Amniotic stem cell (primary cell): ENCODE measurements around the gene LDHB.
"Not testable (repeated sequence)": the region's sequence is repeated elsewhere in the genome, so short reads cannot be mapped to it uniquely, and the experiment has no call there.

Experiments used
- DNase-seq: peaks from one replicate; lab custom pipeline; 2025; lab: John Stamatoyannopoulos, UW

The LDHB gene

DNA sequence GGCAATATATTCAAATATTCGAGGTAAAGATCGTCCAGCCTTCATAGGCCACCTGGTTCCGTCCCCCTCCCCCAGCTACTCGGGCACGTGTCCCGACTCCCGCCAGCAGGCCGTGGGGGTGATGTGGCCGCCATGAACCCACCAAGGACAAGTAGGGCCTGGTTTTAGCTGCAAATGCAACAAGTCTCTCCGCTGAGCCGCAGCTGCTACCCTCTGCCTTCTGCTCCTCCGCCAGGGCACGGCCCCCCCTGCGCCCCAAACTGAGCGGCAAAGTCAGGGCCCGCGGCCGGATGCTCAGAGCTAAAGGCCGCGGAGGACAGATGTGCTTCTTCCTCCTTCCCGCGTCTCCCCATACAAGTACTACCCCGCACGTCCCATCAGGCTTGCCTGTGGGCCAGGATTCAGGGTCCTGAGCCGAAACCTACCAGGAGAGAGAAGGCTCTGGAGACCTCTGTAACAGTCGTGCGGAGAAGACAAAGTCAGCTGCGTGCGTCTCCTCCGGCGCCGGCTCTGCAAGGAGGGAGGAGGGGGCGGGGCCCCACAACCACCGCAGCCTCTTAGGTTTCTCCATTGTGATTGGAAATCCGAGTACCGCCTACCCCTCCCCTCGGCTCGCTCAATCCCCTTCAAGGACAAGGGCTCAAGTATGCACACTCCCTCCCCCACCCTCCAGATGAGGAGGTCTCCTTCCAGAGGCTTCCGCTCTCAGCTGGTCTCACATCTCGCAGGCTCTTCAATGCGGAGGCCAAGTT is at the start of gene LDHB:
Gene LDHB (minus strand): TSS at position 517 of the 752 bp plus-strand sequence. CDS start 3,171 bp downstream, outside the sequence.
- DNase-seq, result peak; percentile 95

DNA sequence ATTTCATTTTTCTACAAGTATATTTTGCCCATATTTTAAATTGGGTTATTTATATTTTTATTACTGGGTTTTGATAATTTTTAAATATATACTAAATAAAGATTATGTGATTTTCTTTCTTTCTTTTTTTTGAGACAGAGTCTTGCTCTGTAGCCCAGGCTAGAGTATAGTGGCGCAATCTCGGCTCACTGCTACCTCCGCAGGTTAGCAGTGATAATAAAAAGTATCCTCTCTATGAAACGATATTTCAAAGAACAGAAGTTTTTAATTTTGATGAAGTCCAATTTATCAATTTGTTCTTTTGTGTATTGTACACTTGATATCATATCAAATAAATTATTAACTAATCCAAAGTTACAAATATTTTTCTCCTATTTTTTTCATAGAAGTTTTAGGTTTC is 47.2 kb upstream of the LDHB start:
- no peak for DNase-seq

DNA sequence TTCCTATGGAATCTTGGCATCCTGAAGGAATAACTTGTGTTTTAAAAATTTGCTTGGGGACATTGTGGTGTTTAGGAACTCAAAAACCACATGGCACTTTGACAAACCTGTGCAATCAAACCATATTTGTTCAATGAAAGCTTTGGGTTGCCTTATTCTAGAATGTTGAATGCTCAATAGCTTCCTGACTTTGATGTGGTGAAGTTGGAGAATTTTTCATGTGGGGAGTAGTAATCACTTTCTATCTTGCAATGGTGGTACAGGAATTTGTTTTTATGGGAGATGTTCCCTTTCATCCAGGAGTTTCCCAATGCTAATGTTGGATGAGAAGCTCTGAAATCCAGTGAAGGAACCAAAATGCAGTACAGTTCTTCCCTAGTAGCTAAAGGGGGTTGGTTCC is 42.2 kb upstream of the LDHB start:
- DNase-seq, result no peak

DNA sequence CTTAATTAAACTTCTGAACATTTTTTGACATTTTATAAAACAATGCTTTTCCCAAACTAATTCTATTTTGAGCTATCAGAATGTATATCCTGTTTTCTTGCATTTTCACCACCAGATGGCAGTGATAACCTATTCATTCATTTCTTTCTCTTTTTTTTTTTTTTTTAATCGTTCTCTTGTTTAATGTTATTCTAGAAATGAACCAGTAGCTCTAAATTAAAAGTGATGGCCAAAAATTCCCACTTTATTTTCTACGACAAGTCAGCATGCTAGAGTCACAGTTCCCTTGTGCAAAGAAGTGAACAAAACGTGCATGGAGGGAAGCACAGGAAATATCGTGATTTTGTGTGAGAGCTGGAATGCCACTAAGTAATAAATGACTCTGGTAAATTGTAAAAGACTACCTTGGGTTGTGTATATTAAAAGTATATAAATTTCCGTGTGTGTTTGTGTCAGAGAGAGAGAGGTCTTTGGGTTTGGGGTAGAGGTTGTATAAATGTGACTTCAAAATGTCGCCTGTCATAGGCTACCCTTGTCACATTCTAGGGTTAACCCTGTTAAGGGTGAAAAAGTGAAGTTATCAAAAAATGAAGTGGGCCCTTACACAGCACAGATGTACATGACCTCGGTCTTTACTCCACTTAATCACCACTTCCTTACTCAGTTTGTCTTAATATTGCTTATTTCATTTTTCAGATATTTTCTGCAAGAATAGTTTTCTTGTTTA is 40.4 kb upstream of the LDHB start:
- DNase-seq, result peak; percentile 6

DNA sequence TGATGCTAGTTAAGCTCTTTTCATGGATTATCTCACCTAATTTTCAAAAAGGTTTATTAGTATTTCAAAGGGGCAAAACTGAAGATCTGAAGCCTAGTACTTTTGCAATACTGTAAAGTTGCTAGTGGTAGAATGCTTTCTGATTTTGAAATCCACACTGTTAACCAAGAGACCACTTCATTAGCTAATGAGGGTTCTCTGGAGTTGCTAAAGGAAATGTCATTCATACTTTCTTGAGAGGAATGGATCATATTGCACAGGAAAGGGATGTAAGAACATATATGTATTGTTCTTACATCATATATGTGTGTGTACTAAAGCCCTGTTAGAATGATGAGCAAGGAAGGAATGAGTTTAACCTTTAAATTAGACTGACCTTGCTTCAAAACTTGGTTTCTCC is 39.0 kb upstream of the LDHB start:
- no peak for DNase-seq

DNA sequence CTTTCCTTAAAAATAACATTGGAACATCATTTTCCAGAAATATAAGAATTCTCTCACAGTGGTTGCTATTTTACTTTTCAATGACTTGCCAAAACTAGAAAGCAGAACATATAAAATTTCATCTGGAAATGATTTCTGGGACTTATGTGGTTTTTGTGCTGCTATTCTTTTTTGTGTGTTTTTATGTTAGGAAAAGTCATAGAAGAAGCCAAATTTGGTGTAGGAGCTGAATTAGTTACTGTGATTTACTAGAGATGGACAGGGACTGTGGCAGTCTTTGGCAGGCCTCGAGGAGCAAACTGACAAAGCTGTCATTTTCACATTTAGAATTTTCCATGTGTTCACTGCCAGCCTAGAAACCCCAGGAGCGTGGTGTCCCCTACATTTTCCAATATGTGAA is 38.3 kb upstream of the LDHB start:
- DNase-seq, result no peak

DNA sequence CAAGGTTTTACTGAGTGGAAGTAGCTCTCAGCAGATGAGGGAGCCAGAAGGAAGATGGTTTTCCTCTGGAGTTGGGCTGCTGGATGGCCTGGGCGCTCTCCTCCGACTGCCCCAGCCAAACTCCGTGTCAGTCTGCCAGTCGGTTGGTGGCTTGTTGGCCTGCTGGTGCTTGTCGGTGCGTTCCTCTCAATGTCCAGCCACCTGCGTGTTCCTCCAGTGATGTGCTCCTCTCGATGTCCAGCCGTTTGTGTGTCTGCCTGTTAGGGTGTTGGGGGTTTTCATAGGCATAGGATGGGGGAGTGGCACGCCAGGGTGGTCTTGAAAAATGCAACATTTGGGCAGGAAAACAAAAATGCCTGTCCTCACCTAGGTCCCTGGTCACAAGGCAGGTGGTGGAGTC is 37.0 kb upstream of the LDHB start:
- no peak for DNase-seq

DNA sequence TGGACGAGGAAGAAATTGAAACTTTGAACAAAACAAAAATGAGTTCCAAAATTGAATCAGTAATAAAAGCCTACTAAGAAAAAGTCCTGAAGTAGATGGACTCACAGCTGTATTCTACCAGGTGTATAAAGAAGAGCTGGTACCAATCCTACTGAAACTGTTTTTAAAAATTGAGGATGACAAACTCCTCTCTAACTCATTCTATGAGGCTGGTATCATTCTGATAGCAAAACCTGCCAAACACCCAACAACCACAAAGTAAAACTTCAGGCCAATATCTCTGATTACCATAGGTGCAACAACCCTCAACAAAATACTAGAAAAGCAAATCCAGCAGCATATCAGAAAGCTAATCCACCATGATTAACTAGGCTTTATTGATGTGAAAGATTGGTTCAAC is 33.9 kb upstream of the LDHB start:
- DNase-seq, result no peak

DNA sequence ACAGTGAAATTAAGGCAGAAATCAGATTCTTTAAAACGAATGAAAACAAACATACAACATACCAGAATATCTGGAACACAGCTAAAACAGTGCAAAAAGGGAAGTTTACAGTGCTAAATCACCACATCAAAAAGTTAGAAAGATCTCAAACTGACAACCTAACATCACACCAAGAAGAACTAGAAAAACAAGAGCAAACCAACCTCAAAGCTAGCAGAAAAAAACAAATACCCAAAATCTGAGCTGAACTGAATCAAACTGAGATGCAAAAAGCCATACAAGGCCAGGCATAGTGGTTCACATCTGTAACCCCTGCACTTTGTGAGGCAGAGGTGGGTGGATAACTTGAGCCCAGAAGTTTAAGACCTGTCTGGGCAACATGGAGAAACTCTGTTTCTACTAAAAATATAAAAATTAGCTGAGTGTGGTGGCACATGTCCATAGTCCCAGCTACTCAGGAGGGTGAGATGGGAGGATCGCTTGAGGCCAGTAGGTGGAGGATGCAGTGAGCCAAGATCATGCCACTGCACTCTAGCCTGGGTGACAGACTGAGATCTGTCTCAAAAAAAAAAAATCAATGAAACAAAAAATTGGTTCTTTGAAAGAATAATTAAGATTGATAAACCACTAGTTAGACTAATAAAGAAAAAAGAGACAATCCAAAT is 33.2 kb upstream of the LDHB start:
- DNase-seq, result no peak

DNA sequence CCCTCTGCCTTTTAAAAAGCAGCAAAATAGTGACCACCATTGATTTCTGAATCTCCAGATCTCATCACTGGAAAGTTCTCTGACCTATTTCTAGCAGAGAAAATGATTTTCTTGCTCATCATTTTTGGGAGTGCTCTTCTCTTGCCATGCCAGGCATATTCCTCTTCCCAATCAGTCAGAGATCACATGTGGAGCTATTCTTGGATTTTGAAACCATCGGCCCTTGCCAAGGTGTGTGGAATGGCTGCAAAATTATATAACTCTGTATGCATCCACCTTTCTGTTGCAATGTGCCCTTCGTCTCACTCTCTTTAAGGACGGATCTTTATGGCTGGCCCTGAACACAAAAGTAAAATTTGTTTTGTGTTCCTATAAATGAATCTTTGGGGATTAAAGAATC is 25.5 kb upstream of the LDHB start:
- no peak for DNase-seq

DNA sequence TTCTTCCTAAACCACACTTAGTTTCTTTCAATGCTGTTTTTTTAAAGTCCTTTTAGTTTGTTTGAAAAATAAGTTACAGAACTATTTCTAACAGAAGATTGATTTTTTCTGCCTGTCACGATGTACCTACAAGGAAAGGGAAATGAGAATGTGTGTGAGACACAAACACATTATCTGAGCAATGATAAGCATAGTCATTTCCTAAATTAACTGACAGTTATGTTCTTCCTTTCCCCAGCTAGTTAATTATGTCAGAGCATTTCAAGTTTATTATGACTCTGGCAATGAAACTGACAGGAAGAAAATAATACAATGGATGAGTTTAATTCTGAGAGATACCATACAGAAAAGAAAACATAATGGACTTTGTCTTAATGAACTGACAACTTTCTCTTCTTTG is 21.3 kb upstream of the LDHB start:
- no peak for DNase-seq

DNA sequence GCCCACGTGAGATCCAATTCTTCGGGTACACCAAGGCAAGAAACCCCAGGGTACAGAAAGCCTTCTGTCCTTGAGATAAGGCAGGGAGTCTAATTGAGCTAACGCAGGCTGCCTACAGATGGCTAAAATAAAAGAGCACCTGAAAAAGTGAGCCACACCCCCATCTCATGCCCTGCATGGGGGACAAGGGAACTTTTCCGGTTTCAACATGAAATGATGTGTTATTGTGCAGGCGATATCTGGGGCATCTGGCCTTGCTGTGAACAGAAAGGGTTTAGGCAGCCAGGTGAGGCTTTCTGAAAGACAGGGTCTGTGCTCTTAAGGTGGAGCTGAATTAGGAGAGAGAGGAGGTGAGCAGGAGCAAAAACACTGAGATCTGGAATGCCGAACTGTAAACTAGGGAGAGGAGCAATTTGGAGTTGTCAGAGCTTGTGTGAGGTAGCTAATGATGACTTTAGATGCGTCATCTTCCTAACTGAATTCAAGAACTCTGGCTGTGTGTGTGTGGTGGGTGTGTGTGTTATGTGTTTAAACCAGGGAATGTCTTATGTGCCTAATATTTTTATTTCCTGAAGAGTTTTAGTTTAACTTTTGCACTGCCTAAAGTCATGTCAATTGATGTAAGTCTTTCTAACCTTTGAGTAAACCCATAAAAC is 20.1 kb upstream of the LDHB start:
- DNase-seq, result no peak

DNA sequence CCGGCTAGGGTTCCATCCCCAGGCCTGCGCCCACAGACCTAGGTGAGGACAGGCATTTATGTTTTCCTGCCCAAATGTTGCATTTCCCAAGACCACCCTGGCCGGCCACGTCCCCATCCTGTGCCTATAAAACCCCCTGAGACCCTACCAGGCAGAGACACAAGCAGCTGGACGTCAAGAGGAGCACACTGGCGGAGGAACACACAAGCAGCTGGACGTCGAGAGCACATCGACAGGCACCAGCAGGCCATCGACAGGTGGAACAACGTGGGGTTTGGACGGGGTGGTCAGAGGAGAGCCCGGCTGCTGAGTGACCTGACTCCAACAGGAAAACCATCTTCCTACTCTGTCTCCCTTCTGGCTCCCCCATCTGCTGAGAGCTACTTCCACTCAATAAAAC is 19.6 kb upstream of the LDHB start:
- no peak for DNase-seq

DNA sequence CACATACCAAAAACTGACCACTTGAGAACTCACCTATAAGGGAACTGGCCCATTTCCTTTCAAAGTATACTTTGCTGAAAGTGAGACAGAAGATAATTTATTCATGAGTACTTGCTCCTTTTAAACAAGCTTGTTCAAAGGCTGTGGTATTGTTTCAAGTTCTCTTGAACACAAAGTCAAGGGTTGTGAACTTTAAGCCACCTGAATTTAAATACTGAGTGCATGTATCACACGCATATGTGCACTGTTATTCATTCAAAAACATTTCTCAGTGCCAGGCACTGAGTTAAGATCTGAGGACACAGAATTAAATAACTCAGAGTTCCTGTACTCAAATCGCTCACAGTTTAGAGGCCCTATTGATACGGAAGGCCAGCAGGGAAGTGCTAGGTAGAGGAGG is 19.1 kb upstream of the LDHB start:
- no peak for DNase-seq

DNA sequence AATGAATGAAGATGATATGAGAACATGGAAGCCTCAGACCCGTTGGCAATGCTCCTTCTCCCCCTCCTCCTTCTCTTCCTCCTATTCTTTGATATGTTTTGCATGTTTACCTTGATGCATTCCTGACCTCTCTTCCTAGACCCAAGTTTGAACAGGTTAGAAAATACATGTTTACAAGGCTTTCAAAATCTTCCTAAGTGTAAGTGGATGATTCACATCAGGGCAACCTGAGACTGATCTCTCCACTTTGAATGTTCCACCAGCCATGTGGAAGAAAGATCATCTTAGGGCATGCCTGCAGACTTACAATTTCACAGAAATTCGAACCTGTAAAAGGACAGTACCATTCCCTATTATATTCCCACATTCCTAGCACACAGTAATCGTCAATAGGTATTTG is 18.0 kb upstream of the LDHB start:
- no peak for DNase-seq

DNA sequence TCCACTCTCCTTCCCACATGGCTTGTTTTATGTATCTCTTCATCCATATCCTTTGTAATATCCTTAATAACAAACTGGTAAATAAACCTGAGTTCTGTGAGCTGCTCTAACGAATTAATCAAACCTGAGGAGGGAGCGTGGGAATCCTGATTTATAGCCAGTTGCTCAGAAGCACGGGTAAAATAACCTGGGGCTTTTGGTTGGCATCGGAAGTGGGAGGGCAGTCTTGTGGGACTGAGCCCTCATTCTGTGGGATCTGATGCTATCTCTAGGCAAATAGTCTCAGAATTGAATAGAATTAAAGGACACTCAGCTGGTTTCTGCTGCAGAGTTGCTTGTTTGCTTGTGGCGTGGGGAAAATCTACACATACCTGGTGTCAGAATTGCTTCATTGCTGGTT is 17.5 kb upstream of the LDHB start:
- no peak for DNase-seq

DNA sequence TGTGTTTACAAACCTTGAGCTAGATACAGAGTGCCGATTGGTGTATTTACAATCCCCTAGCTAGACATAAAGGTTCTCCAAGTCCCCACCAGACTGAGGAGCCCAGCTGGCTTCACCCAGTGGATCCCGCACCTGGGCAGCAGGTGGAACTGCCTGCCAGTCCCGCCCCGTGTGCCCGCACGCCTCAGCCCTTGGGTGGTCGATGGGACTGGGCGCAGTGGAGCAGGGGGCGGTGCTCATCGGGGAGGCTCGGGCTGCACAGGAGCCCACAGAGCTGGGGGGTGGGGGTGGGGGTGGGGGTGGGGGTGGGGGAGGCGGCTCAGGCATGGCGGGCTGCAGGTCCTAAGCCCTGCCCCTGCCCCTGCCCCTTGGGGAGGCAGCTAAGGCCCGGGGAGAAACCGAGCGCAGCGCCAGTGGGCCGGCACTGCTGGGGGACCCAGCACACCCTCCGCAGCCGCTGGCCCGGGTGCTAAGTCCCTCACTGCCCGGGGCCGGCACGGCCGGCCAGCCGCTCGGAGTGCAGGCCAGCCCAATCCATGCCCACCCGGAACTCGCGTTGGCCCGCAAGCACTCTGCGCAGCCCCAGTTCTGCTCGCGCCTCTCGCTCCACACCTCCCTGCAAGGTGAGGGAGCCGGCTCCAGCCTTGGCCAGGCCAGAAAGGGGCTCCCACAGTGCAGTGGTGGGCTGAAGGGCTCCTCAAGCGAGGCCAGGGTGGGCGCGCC is 16.3 kb upstream of the LDHB start:
- DNase-seq, result not testable (repeated sequence)

DNA sequence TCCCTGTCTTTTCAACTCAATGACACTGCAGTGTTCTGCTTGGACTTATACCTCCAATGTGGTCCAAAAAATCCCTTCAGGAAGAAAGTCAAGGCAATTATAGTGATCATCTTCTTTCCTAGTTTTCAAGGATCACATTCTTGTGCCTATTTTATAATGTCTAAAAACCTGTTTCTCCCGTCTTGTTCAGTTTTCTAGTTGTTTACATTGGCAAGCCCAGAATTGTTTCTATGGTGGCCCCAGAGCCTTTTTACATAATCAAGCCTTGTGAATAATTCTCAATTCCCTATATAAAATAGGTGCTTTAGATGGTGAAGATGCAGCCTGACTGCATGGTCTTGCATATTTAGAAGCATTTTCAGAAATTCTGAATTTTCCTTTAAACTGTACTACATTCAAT is 14.5 kb upstream of the LDHB start:
- no peak for DNase-seq

DNA sequence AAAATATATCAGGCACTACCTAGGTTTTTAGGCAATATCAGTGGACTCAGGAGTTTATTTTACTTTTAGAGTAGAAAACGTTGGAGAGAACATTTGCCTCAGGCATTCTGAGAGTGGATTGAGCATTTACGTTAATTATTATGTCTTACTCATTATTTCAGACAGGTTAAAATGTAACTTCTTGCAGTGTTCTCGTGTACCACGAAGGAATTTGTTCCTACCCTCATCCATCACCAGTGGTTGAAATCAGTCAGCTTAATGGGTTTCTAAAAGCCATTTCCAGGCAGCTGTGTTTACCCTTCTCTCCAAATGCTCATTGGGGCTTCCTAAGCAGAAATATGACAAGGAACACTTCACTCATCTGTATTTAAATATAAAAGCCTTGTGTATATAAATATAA is 9.1 kb upstream of the LDHB start:
- no peak for DNase-seq

DNA sequence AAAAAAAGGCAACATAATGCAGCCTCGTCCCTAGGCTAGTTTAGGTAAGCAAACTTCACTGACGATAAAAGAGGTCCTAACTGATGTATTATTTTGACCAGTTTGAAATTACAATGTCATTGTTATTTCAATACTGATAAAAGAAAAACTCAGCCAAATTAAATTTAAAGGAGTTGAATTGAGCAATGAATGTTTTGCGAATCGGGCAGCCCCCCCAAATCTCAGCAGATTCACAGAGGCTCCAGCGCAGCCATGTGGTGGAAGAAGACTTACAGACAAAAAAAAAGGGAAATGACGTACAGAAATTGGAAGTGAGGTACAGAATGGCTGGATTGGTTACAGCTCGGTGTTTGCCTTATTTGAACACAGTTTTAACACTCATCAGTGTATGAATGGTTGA is 8.2 kb upstream of the LDHB start:
- no peak for DNase-seq

DNA sequence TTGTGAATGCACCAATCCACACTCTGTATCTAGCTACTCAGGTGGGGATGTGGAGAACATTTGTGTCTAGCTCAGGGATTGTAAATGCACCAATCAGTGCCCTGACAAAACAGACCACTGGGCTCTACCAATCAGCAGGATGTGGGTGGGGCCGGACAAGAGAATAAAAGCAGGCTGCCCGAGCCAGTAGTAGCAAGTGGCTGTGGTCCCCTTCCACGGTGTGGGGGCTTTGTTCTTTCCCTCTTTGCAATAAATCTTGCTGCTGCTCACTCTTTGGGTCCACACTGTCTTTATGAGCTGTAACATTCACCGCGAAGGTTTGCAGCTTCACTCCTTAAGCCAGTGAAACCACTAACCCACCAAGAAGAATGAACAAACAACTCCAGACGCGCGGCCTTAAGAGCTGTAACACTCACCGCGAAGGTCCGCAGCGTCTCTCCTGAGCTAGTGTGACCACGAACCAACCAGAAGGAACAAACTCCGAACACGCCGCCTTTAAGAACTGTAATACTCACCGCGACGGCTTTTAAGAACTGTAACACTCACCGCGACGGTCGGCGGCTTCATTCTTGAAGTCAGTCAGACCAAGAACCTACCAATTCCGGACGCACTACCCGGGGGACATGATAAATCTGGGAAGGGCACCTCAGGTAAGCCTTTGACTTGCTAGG is 4.6 kb upstream of the LDHB start:
- no peak for DNase-seq
